ENCODE measurements around the gene RNF25.

The RNF25 gene, protein sequence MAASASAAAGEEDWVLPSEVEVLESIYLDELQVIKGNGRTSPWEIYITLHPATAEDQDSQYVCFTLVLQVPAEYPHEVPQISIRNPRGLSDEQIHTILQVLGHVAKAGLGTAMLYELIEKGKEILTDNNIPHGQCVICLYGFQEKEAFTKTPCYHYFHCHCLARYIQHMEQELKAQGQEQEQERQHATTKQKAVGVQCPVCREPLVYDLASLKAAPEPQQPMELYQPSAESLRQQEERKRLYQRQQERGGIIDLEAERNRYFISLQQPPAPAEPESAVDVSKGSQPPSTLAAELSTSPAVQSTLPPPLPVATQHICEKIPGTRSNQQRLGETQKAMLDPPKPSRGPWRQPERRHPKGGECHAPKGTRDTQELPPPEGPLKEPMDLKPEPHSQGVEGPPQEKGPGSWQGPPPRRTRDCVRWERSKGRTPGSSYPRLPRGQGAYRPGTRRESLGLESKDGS

DNA sequence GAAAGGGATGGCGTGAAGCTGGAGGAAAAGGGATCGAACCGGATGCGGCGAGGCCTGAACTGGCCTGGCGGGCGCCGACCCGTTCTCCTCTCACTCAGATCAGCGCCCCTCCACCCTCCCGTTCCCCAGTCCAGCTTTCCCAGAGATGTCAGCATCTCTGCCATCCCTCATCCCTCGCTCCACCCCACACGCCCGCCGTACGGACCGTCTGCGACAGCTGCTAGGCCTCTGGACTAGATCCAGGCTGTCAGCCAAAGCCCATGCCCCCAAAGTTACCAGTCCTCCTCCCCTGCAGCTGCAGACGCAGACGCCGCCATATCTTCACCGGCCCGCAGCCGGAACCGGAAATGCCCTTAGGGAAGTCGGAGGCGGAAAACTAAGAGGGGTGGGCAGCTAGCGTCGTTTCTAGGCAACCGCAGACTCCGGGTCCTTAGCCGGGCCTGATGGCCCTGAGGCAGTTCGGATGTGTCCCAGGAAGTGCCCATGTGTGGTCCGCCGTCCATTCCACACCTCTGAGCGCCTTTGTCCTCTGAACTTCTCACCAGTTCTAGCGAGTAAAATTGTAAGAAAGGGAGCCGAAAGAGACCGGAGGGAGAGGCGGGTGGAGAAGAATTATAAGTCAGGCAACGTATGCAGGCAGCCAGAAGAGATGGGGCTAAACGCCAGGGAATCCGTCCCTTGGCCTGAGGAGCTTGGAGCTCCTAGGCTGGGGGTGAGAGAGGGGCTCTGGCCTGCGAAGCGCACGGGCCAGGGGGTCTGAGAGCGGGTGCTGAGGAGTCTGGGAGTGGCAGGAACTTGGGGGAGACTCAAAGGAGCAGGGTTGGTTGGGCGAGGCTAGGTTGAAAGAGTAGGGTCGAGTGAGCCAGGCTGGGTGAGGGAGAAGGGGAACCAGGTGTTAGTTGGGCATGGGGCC is at the start of gene RNF25, which contains the start of gene STK36:
Gene RNF25, minus strand, starts transcription at position 349 of the 913 bp plus-strand sequence. Its CDS starts 32 bp downstream, at position 317.
Gene STK36, plus strand, starts transcription at position 433 of the 913 bp plus-strand sequence. CDS start 744 bp downstream, outside the sequence.
- TF ChIP-seq, protein P1, sequence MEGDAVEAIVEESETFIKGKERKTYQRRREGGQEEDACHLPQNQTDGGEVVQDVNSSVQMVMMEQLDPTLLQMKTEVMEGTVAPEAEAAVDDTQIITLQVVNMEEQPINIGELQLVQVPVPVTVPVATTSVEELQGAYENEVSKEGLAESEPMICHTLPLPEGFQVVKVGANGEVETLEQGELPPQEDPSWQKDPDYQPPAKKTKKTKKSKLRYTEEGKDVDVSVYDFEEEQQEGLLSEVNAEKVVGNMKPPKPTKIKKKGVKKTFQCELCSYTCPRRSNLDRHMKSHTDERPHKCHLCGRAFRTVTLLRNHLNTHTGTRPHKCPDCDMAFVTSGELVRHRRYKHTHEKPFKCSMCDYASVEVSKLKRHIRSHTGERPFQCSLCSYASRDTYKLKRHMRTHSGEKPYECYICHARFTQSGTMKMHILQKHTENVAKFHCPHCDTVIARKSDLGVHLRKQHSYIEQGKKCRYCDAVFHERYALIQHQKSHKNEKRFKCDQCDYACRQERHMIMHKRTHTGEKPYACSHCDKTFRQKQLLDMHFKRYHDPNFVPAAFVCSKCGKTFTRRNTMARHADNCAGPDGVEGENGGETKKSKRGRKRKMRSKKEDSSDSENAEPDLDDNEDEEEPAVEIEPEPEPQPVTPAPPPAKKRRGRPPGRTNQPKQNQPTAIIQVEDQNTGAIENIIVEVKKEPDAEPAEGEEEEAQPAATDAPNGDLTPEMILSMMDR (IDR thresholded peaks at IDR 0.05): no peak

DNA sequence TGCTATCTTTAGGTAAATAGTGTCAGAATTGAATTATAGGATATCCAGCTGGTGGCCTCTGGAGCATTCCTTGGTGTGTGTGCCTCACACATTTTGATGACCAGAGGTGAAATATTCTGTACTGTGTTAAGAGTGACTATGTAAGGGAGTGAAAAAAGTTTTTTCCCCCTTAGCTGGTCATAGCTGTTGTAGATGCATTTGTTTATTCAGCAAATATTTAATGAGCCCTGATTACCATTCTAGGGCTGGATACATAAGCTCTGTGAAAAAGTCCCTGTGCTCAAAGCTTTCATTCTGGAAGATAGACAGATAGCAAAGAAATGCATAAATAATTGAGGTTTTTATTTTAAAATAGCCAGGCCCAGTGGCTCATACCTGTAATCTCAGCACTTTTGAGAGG is 49.7 kb upstream of the RNF25 start:
- TF ChIP-seq, protein P1 (IDR thresholded peaks at IDR 0.05): no peak

DNA sequence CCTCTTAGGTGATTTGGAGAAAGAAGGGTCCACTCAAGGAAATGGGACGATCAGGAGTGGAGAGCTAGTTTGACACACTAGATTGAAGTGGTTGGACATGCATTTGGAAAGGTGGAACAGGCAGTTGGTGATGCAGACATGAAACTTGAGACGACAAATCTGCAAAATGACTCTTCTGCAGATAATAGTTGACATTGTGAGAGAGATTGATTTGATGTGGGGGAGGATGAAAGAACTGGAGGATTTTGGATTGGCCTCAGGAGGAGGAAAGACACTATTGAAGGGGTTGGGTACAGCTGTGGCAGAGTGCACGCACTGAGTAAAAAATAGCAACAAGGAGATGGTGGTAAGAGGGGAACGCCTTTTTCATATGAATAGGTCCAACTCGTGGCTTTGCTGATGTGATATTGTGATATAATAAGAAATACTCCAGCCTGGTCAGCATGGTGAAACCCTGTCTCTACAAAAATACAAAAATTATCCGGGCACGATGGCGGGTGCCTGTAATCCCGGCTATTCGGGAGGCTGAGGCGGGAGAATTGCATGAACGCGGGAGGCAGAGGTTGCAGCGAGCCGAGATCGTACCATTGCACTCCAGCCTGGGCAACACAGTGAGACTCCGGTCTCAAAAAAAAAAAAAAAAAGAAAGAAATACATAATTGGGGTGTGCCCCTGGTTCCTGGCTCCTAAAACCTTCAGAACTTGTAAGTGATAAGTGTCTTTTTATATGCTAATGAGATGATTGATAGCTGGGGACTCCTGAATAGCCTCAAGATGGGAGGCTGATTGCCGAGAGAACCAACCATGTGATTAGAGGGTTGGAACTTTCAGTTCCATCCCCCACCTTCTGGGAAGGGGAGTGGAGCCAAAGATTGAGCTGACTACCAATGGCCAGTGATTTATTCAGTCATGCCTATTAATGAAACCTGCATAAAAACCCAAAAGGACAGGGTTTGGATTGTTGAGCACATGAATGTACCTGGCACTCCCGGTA is 48.5 kb upstream of the RNF25 start:
- TF ChIP-seq, protein P1 (IDR thresholded peaks at IDR 0.05): no peak

DNA sequence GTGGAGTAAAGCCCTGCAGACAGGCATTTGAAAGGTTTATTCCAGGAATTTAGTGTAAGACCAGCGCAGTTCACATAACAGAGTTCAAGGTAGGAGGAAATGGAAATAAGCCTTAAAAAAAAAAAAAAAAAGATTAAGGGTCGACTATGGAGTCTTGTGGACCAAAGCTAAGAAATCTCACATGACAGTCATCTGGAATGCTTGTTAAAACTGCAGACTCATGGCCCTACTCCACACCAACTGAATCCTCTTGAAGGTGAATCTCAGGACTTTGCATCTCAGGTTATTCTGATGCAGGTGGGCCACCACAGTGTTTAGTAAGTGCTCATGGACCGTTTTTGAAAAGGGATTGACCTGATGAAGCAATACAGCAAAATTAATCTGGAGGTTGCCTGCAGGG is 47.7 kb upstream of the RNF25 start:
- TF ChIP-seq, protein P1 (IDR thresholded peaks at IDR 0.05): no peak

DNA sequence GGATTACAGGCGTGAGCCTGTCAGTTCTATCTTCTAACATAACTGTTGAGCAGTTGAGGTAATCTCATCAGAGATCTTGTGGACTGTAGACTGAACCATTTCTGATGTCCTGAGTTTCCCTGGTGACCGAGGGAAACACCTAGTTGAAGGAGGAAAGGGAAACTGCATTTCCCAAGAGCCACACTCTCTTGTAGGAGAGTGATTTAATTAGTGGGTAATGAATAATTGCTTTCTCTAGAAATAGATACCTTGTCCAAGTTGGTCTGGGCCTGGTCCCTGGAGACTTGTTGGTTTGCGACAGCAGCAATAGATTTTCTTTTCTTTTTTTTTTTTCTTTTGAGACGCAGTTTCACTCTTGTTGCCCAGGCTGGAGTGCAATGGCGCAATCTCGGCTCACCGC is 46.3 kb upstream of the RNF25 start:
- TF ChIP-seq, protein P1 (IDR thresholded peaks at IDR 0.05): no peak

DNA sequence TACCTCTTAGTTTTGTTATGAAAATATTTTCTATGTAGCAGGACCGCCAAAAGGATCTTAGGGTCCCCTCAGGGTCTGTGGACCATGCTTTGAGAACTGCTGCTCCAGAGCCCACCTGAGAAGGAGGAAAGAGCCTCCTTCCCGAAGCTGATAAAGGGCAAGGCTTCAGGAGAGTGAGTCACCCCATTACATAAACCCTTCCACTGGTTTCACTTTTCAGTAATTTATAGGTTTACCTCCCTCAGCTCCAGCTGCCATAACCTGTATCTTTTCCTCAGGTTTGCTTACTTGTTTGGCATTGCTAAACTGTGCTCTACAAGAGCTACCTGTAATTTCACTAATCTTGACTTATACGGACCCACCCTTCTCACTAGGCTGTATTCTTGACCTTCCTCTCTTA is 45.5 kb upstream of the RNF25 start:
- TF ChIP-seq, protein P1 (IDR thresholded peaks at IDR 0.05): no peak
